Left colon (tissue), 2 donors: ENCODE data around the gene HSD17B13. TPM values are rescaled to one million over a fixed set of nuclear protein-coding genes. Genes with fewer than 3 reads are reported as not detected.
"Not testable (repeated sequence)": the region's sequence is repeated elsewhere in the genome, so short reads cannot be mapped to it uniquely, and the experiment has no call there.

Source experiments
- ATAC-seq: fragments of 200-7000 bp; cut with Tn5 transposase; one replicate; pipeline ENCODE4 v1.9.1; 2020; ENCODE audit warnings: mild to moderate bottlenecking, moderate library complexity
- DNase-seq, 2 donors: peaks; one replicate each; pipeline ENCODE4 v3.0.0-alpha.2; 2020
- intact Hi-C, 2 donors: fragments of 100-400 bp; cut with DNase I in 1 of 2; cut with micrococcal nuclease in 1 of 2; formaldehyde crosslinking; loops; one replicate each; pipeline versions ENCODE4 v1.11.2 to v1.14.0; 2022; cut with DNase I, micrococcal nuclease
- long read RNA-seq: library from polyadenylated mRNA; unstranded; transcript quantifications from one replicate; pipeline ENCODE4 v2.0.0, GENCODE V29; 2021
- total RNA-seq, 2 donors: library from RNA; stranded (reverse); fragmentation: NEBNext Ultra II Directional; extraction: Animal tissue kit (Norgen Biotek cat#: 25700); gene quantifications; one replicate each; pipeline ENCODE4 v1.2.1, GENCODE V29; 2021
- donor health status: DM: no; HTN: no; CAD: no.
- donor health status: DM: yes; HTN: yes; CAD: no.

Gene HSD17B13
- 1 to 10 TPM in 1 of 2 donors, under 1 TPM in 1; 0.76 to 1.1 TPM for total RNA-seq
- long read RNA-seq, partial matches to known transcripts: 0 of 1 reads
- long read RNA-seq, other reads (novel, unspliced or antisense): 1 of 1 reads

GRCh38 chr4:87322754-87323153 lies at the start of gene HSD17B13:
Gene HSD17B13, minus strand, starts transcription at chr4:87322882. Its CDS starts 41 bp downstream, at chr4:87322841.
- ATAC-seq (peak; percentile 22), DNase-seq (no peak)
- intact Hi-C loops: no loop called here

- DNase-seq (no peak), ATAC-seq (no peak)
- intact Hi-C loops: loop anchor here in 1 of 2 donors (10.0 kb wide), 1 partner anchor 465 kb away; the partner anchor contains the start of gene MEPE
These were observed 47.4 kb upstream of the HSD17B13 start for GRCh38 chr4:87370068-87370467.

- no peak for DNase-seq
- intact Hi-C loops: no loop called here
- ATAC-seq: no peak
These were observed 44.0 kb upstream of the HSD17B13 start for GRCh38 chr4:87366521-87367162.

GRCh38 chr4:87365348-87365747 lies 42.7 kb upstream of the HSD17B13 start:
- ATAC-seq: no peak
- DNase-seq: no peak
- intact Hi-C loops: no loop called here

GRCh38 chr4:87363552-87363951 lies 40.9 kb upstream of the HSD17B13 start:
- no peak for DNase-seq
- intact Hi-C loops: no loop called here
- no peak for ATAC-seq

GRCh38 chr4:87360338-87360935 lies 37.8 kb upstream of the HSD17B13 start:
- DNase-seq (no peak), ATAC-seq (no peak)
- intact Hi-C loops: no loop called here

- DNase-seq (no peak), ATAC-seq (no peak)
- intact Hi-C loops: no loop called here
These were observed 36.6 kb upstream of the HSD17B13 start for GRCh38 chr4:87359258-87359657.

- DNase-seq (no peak), ATAC-seq (peak; percentile 60)
- intact Hi-C loops: no loop called here
These were observed 34.3 kb upstream of the HSD17B13 start for GRCh38 chr4:87356832-87357526.

- DNase-seq (no peak), ATAC-seq (no peak)
- intact Hi-C loops: no loop called here
These were observed 31.8 kb upstream of the HSD17B13 start for GRCh38 chr4:87354168-87355102.

GRCh38 chr4:87353592-87353991 lies 30.9 kb upstream of the HSD17B13 start:
- DNase-seq: peak in 1 of 2 donors; percentile 10
- no peak for ATAC-seq
- intact Hi-C loops: no loop called here

- ATAC-seq: no peak
- no peak for DNase-seq
- intact Hi-C loops: no loop called here
These were observed 22.5 kb upstream of the HSD17B13 start for GRCh38 chr4:87345139-87345538.

GRCh38 chr4:87342872-87343271 lies 20.2 kb upstream of the HSD17B13 start:
- no peak for DNase-seq
- no peak for ATAC-seq
- intact Hi-C loops: no loop called here

- ATAC-seq, DNase-seq, intact Hi-C loops: not testable (repeated sequence)
These were observed 19.4 kb upstream of the HSD17B13 start for GRCh38 chr4:87341954-87342635.

GRCh38 chr4:87339440-87339839 lies 16.8 kb upstream of the HSD17B13 start:
- intact Hi-C loops: no loop called here
- no peak for DNase-seq
- ATAC-seq: no peak

GRCh38 chr4:87337361-87337760 lies 14.7 kb upstream of the HSD17B13 start:
- intact Hi-C loops: no loop called here
- DNase-seq (no peak), ATAC-seq (no peak)

- peak; percentile 10 for ATAC-seq
- DNase-seq: no peak
- intact Hi-C loops: no loop called here
These were observed 10.6 kb upstream of the HSD17B13 start for GRCh38 chr4:87333267-87333666.

GRCh38 chr4:87330761-87331160 lies 8.1 kb upstream of the HSD17B13 start:
- DNase-seq: no peak
- intact Hi-C loops: no loop called here
- ATAC-seq: no peak

GRCh38 chr4:87327136-87327535 lies 4.5 kb upstream of the HSD17B13 start:
- ATAC-seq (no peak), DNase-seq (no peak)
- intact Hi-C loops: no loop called here
